GM18858 (cell line): ENCODE results near the gene HDAC3.

Experiments used
- ATAC-seq: cut with Tn5 transposase; IDR thresholded peaks from one replicate; pipeline ENCODE4 v1.9.1; 2021; ENCODE audit not compliant: unreplicated experiment

HDAC3 gene

GRCh38 chr5:141605523-141606277, 30.9 kb downstream of the HDAC3 start:
- ATAC-seq = peak; percentile 94

GRCh38 chr5:141603923-141604717, 32.5 kb downstream of the HDAC3 start:
- no peak for ATAC-seq

GRCh38 chr5:141602606-141603005, 34.0 kb downstream of the HDAC3 start:
- ATAC-seq = no peak

- no peak for ATAC-seq
Observed at GRCh38 chr5:141598391-141599345, 38.0 kb downstream of the HDAC3 start.

GRCh38 chr5:141597814-141598213, 38.8 kb downstream of the HDAC3 start:
- ATAC-seq = no peak

- no peak for ATAC-seq
Observed at GRCh38 chr5:141597394-141597793, 39.3 kb downstream of the HDAC3 start.

- ATAC-seq = no peak
Observed at GRCh38 chr5:141596867-141597266, 39.8 kb downstream of the HDAC3 start.

GRCh38 chr5:141590127-141590526, 46.5 kb downstream of the HDAC3 start:
- no peak for ATAC-seq

GRCh38 chr5:141586246-141586645, 50.4 kb downstream of the HDAC3 start:
- no peak for ATAC-seq

- ATAC-seq = no peak
Observed at GRCh38 chr5:141585594-141585993, 51.1 kb downstream of the HDAC3 start.

- no peak for ATAC-seq
Observed at GRCh38 chr5:141574122-141574510, 62.5 kb downstream of the HDAC3 start.

GRCh38 chr5:141573489-141574121, 63.0 kb downstream of the HDAC3 start:
- no peak for ATAC-seq
